RWPE2 (cell line): ENCODE results near the gene OR5B3.

Experiments
- ATAC-seq: fragments of 200-7000 bp; cut with Tn5 transposase; 3 replicates; pipeline ENCODE4 v1.9.1; 2021; ENCODE audit warnings: low read depth
- DNase-seq: peaks from one replicate; pipeline ENCODE4 v3.0.0-alpha.2; 2020; ENCODE audit warnings: low spot score
- H3K27ac ChIP-seq: fragments of 450-650 bp; 2 replicates; pipeline ENCODE4 v1.5.1; 2017; ENCODE audit warnings: mild to moderate bottlenecking; ENCODE audit not compliant: poor library complexity, severe bottlenecking
- H3K27me3 ChIP-seq: fragments of 250-450 bp; sonication (Bioruptor Pico); 2 replicates; pipeline ENCODE4 v1.5.1; 2021; ENCODE audit warnings: mild to moderate bottlenecking, moderate library complexity; ENCODE audit not compliant: insufficient read depth, poor library complexity, severe bottlenecking
- H3K36me3 ChIP-seq: fragments of 250-450 bp; sonication (Bioruptor Pico); 2 replicates; pipeline ENCODE4 v1.5.1; 2020; ENCODE audit warnings: low read depth, mild to moderate bottlenecking, moderate library complexity
- H3K4me1 ChIP-seq: fragments of 250-450 bp; sonication (Bioruptor Pico); 2 replicates; pipeline ENCODE4 v1.5.1; 2021; ENCODE audit warnings: mild to moderate bottlenecking, moderate library complexity; ENCODE audit not compliant: insufficient read depth, poor library complexity, severe bottlenecking
- H3K4me3 ChIP-seq: fragments of 250-450 bp; sonication (Bioruptor Pico); 2 replicates; pipeline ENCODE4 v1.5.1; 2021; ENCODE audit warnings: mild to moderate bottlenecking, moderate library complexity; ENCODE audit not compliant: severe bottlenecking
- H3K9me3 ChIP-seq: fragments of 250-450 bp; sonication (Bioruptor Pico); 2 replicates; pipeline ENCODE4 v1.5.1; 2021; ENCODE audit warnings: mild to moderate bottlenecking, moderate library complexity; ENCODE audit not compliant: severe bottlenecking
- CTCF ChIP-seq: fragments of 450-650 bp; IDR thresholded peaks from one replicate; pipeline ENCODE4 v1.5.1; 2017; ENCODE audit warnings: mild to moderate bottlenecking, moderate library complexity; ENCODE audit not compliant: poor library complexity, severe bottlenecking

Gene OR5B3

DNA sequence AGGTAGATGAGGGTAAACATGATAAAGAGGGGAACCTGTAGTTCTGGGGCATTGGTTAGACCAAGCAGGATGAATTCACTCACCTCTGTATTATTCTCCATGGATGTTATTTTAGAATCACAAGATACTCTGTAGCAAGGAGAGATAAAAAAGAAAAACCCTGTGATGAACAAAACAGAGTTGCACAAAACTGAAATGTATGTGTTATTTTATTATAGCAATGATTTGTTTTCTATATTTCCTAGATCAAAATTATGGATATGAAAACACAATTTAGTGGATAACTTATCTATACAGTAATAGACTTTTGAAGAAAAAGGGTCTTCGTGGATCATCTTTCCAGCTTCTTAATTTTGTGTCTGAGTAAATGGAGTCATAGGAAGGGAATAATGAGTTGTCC is 47.7 kb downstream of the OR5B3 start, which contains the start of gene OR5B17:
OR5B17 (minus strand) TSS at position 101 of the 400 bp plus-strand sequence; CDS start at position 101, 0 bp downstream.
- H3K27ac ChIP-seq = no peak within 1 kb of the TSS
- no peaks in the 10 kb centered on the region for H3K9me3 ChIP-seq
- no peaks in the 10 kb centered on the region for H3K4me1 ChIP-seq
- no peak for ATAC-seq
- no peaks in the 10 kb centered on the region for H3K36me3 ChIP-seq
- DNase-seq = no peak
- H3K4me3 ChIP-seq = no peak within 1 kb of the TSS
- no peak for TF ChIP-seq CTCF
- no peaks in the 10 kb centered on the region for H3K27me3 ChIP-seq

DNA sequence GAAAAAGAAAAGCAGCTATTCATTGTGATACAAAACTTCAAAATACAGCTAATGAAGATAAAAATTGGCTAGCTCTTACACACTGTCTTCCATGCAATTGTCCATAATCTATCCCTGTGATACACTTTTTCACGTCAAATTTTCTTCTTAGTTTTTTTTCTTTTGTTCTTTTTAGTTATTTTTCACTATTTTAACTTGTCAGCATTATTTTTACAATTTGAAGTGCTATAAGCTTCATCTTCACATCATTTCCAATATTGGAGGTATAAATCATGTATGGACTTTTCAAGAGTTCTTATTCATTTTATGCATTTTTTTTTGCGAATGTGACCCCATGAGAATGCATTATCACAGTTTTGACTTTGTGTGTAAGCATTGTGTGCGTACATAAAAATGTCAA is 51.9 kb downstream of the OR5B3 start:
- no peak overlapping the region for H3K27ac ChIP-seq
- no peaks in the 10 kb centered on the region for H3K4me1 ChIP-seq
- H3K36me3 ChIP-seq = no peaks in the 10 kb centered on the region
- H3K4me3 ChIP-seq = no peak overlapping the region
- ATAC-seq = no peak
- no peaks in the 10 kb centered on the region for H3K27me3 ChIP-seq
- DNase-seq = no peak
- no peak for TF ChIP-seq CTCF
- H3K9me3 ChIP-seq = no peaks in the 10 kb centered on the region
